Progenitor cell of endocrine pancreas (in vitro differentiated cells): ENCODE measurements around the gene TINAG. TPM values are rescaled to one million over a fixed set of nuclear protein-coding genes. Genes with fewer than 3 reads are reported as not detected.

Experiments
- DNase-seq: peaks from one replicate; pipeline ENCODE4 v3.0.0; 2021; ENCODE audit warnings: low spot score; ENCODE audit not compliant: unreplicated experiment
- H3K27ac Mint-ChIP-seq: 2 replicates; pipeline ENCODE4 v1.8.0; 2021; ENCODE audit warnings: mild to moderate bottlenecking, moderate library complexity, mixed read lengths
- H3K27me3 Mint-ChIP-seq: 2 replicates; pipeline ENCODE4 v1.8.0; 2021; ENCODE audit warnings: mixed read lengths
- H3K36me3 Mint-ChIP-seq: 2 replicates; pipeline ENCODE4 v1.8.0; 2022; ENCODE audit warnings: mixed read lengths; ENCODE audit not compliant: insufficient read depth
- H3K4me1 Mint-ChIP-seq: 2 replicates; pipeline ENCODE4 v1.8.0; 2021; ENCODE audit warnings: low read depth, mixed read lengths
- H3K4me3 Mint-ChIP-seq: 2 replicates; pipeline ENCODE4 v1.8.0; 2021; ENCODE audit warnings: low read depth, mild to moderate bottlenecking, moderate library complexity, mixed read lengths
- H3K9me3 Mint-ChIP-seq: 2 replicates; pipeline ENCODE4 v1.8.0; 2021; ENCODE audit warnings: low read depth, mixed read lengths
- total RNA-seq: library from RNA; stranded (reverse); gene quantifications from 2 replicates; pipeline ENCODE4 v1.2.1, GENCODE V29; 2021
- TF ChIP-seq, protein P1 (sequence below): fragments of 200-600 bp; sonication (generic); IDR thresholded peaks from one replicate; pipeline ENCODE4 v1.5.0; 2021; ENCODE audit warnings: antibody characterized with exemption, mild to moderate bottlenecking; ENCODE audit not compliant: unreplicated experiment

TINAG gene
- total RNA-seq, 1 donor from 2014 or later: not detected

GRCh38 chr6:54361188-54361587, 52.9 kb downstream of the TINAG start:
- no peak for DNase-seq
- H3K27ac Mint-ChIP-seq: no peak overlapping the region
- H3K27me3 Mint-ChIP-seq: no peaks in the 10 kb centered on the region
- H3K9me3 Mint-ChIP-seq: no peaks in the 10 kb centered on the region
- H3K36me3 Mint-ChIP-seq: no peaks in the 10 kb centered on the region
- H3K4me3 Mint-ChIP-seq: no peak overlapping the region
- TF ChIP-seq, protein P1, sequence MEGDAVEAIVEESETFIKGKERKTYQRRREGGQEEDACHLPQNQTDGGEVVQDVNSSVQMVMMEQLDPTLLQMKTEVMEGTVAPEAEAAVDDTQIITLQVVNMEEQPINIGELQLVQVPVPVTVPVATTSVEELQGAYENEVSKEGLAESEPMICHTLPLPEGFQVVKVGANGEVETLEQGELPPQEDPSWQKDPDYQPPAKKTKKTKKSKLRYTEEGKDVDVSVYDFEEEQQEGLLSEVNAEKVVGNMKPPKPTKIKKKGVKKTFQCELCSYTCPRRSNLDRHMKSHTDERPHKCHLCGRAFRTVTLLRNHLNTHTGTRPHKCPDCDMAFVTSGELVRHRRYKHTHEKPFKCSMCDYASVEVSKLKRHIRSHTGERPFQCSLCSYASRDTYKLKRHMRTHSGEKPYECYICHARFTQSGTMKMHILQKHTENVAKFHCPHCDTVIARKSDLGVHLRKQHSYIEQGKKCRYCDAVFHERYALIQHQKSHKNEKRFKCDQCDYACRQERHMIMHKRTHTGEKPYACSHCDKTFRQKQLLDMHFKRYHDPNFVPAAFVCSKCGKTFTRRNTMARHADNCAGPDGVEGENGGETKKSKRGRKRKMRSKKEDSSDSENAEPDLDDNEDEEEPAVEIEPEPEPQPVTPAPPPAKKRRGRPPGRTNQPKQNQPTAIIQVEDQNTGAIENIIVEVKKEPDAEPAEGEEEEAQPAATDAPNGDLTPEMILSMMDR: no peak
- H3K4me1 Mint-ChIP-seq: no peaks in the 10 kb centered on the region

GRCh38 chr6:54361734-54362133, 53.5 kb downstream of the TINAG start:
- Mint-ChIP-seq H3K27ac (no peak overlapping the region), H3K4me3 (no peak overlapping the region), H3K36me3 (no peaks in the 10 kb centered on the region), H3K4me1 (no peaks in the 10 kb centered on the region), H3K9me3 (no peaks in the 10 kb centered on the region), H3K27me3 (no peaks in the 10 kb centered on the region)
- DNase-seq: no peak
- TF ChIP-seq, protein P1: no peak

GRCh38 chr6:54366667-54367327, 58.6 kb downstream of the TINAG start:
- H3K27me3 Mint-ChIP-seq: no peaks in the 10 kb centered on the region
- H3K9me3 Mint-ChIP-seq: no peaks in the 10 kb centered on the region
- no peaks in the 10 kb centered on the region for H3K4me1 Mint-ChIP-seq
- TF ChIP-seq, protein P1: no peak
- H3K36me3 Mint-ChIP-seq: no peaks in the 10 kb centered on the region
- no peak overlapping the region for H3K4me3 Mint-ChIP-seq
- H3K27ac Mint-ChIP-seq: no peak overlapping the region
- DNase-seq: no peak

DNA sequence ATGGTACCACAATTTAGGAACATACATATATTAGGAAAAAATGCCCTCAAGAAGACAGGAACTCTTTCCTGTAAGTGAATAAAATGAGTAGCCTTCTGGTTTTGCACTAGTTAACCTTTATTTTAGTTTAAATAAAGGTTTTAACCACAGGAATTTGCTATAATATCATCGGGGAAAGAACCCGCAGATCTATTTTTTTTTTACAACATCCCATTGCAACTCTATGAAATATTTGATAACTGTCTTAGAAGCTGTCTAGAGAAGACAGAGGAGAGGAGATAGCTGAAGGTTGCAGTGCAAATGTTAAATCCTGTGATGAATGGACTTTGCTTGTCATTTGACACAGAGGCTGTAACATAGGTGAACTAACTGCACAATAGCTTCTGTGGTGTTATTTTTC, 69.5 kb downstream of the TINAG start:
- H3K9me3 Mint-ChIP-seq: no peaks in the 10 kb centered on the region
- H3K4me1 Mint-ChIP-seq: no peaks in the 10 kb centered on the region
- H3K36me3 Mint-ChIP-seq: no peaks in the 10 kb centered on the region
- no peak for DNase-seq
- H3K27ac Mint-ChIP-seq: no peak overlapping the region
- TF ChIP-seq, protein P1: no peak
- no peaks in the 10 kb centered on the region for H3K27me3 Mint-ChIP-seq
- H3K4me3 Mint-ChIP-seq: no peak overlapping the region

- H3K9me3 Mint-ChIP-seq: no peaks in the 10 kb centered on the region
- H3K36me3 Mint-ChIP-seq: no peaks in the 10 kb centered on the region
- H3K27ac Mint-ChIP-seq: no peak overlapping the region
- no peaks in the 10 kb centered on the region for H3K4me1 Mint-ChIP-seq
- TF ChIP-seq, protein P1: no peak
- H3K27me3 Mint-ChIP-seq: no peaks in the 10 kb centered on the region
- no peak for DNase-seq
- no peak overlapping the region for H3K4me3 Mint-ChIP-seq
Observed at GRCh38 chr6:54386295-54386694, 78.1 kb downstream of the TINAG start.
